IMR-90 (cell line): ENCODE results near the gene DGKB. TPM values are rescaled to one million over a fixed set of nuclear protein-coding genes. Genes with fewer than 3 reads are reported as not detected.

Source experiments
- ATAC-seq: fragments of 200-7000 bp; cut with Tn5 transposase; 2 replicates; pipeline ENCODE4 v1.9.1; 2020; ENCODE audit warnings: low read depth, mild to moderate bottlenecking, moderate library complexity
- BruUV-seq: library from RNA; stranded (reverse); fragments of 400-500 nt; replicated peaks from 2 replicates; lab custom pipeline; 2021; lab: Mats Ljungman, UMichigan
- CTCF ChIA-PET: fragments of 300-600 bp; formaldehyde crosslinking; extraction: SDS; loops from one replicate; lab custom pipeline; 2021; ENCODE audit warnings: antibody characterized with exemption; lab: Yijun Ruan, JAX
- POLR2A ChIA-PET: fragments of 300-600 bp; sonication (Branson Sonifier 250); formaldehyde crosslinking; loops from one replicate; lab custom pipeline; 2022; ENCODE audit warnings: antibody characterized with exemption; ENCODE audit not compliant: unreplicated experiment; lab: Charles Lee
- DNase-seq: peaks from one replicate; pipeline ENCODE4 v3.0.0; 2013
- H2AFZ ChIP-seq: replicated peaks from 2 replicates; pipeline ENCODE3; 2013; ENCODE audit warnings: low read length, mild to moderate bottlenecking; ENCODE audit not compliant: poor library complexity
- H2AK5ac ChIP-seq: 2 replicates; pipeline ENCODE4 v1.6.1; 2013; ENCODE audit warnings: low read depth, low read length, inconsistent platforms
- H2AK9ac ChIP-seq: replicated peaks from 2 replicates; pipeline ENCODE3; 2013; ENCODE audit warnings: mild to moderate bottlenecking, low read depth, low read length, moderate library complexity; ENCODE audit not compliant: poor library complexity
- H2BK120ac ChIP-seq: 2 replicates; pipeline ENCODE4 v1.6.1; 2013; ENCODE audit warnings: low read depth, low read length, inconsistent platforms
- H2BK15ac ChIP-seq: 3 replicates; pipeline ENCODE4 v1.6.1; 2013; ENCODE audit warnings: low read depth, low read length, inconsistent platforms
- H2BK20ac ChIP-seq: 2 replicates; pipeline ENCODE4 v1.6.1; 2013; ENCODE audit warnings: low read depth, mild to moderate bottlenecking, inconsistent platforms, low read length, moderate library complexity
- H2BK5ac ChIP-seq: 2 replicates; pipeline ENCODE4 v1.6.1; 2013; ENCODE audit warnings: mild to moderate bottlenecking, low read depth, low read length, inconsistent platforms; ENCODE audit not compliant: poor library complexity, severe bottlenecking
- H3K14ac ChIP-seq: replicated peaks from 2 replicates; pipeline ENCODE4 v1.6.1; 2013; ENCODE audit warnings: low read depth, low read length, inconsistent platforms
- H3K18ac ChIP-seq: 2 replicates; pipeline ENCODE4 v1.6.1; 2013; ENCODE audit warnings: low read depth, low read length, control low read depth
- H3K23ac ChIP-seq: 2 replicates; pipeline ENCODE4 v1.6.1; 2013; ENCODE audit warnings: low read depth, low read length, inconsistent platforms
- H3K27ac ChIP-seq: 2 replicates; pipeline ENCODE4 v1.5.1; 2013; ENCODE audit warnings: mild to moderate bottlenecking, control low read depth, low read length; ENCODE audit not compliant: insufficient read depth
- H3K27me3 ChIP-seq: 2 replicates; pipeline ENCODE4 v1.6.1; 2013; ENCODE audit warnings: low read length; ENCODE audit not compliant: control insufficient read depth, insufficient read depth
- H3K36me3 ChIP-seq: 2 replicates; pipeline ENCODE4 v1.6.1; 2013; ENCODE audit warnings: low read length, mixed read lengths; ENCODE audit not compliant: control insufficient read depth, insufficient read depth
- H3K4ac ChIP-seq: 2 replicates; pipeline ENCODE4 v1.6.1; 2013; ENCODE audit warnings: low read depth, low read length, inconsistent platforms
- H3K4me1 ChIP-seq: 2 replicates; pipeline ENCODE4 v1.6.1; 2013; ENCODE audit warnings: low read length, mixed read lengths; ENCODE audit not compliant: control insufficient read depth, insufficient read depth
- H3K4me2 ChIP-seq: 2 replicates; pipeline ENCODE4 v1.6.1; 2013; ENCODE audit warnings: low read depth, mild to moderate bottlenecking, control low read depth, low read length, moderate library complexity
- H3K4me3 ChIP-seq: 2 replicates; pipeline ENCODE4 v1.5.1; 2013; ENCODE audit warnings: low read depth, mild to moderate bottlenecking, control low read depth, low read length, moderate library complexity; ENCODE audit not compliant: insufficient read depth
- H3K56ac ChIP-seq: 2 replicates; pipeline ENCODE4 v1.6.1; 2013; ENCODE audit warnings: low read length, inconsistent platforms; ENCODE audit not compliant: insufficient read depth; ENCODE audit errors: extremely low read depth
- H3K79me1 ChIP-seq, 2 experiments: 2 replicates each; pipeline ENCODE4 v1.6.1; 2013; ENCODE audit warnings: low read length in 2 of 2, inconsistent platforms in 1 of 2, low read depth in 1 of 2
- H3K9ac ChIP-seq: 2 replicates; pipeline ENCODE4 v1.6.1; 2013; ENCODE audit warnings: low read depth, low read length, control low read depth
- H3K9me1 ChIP-seq: 2 replicates; pipeline ENCODE4 v1.6.1; 2013; ENCODE audit warnings: low read length, inconsistent platforms; ENCODE audit not compliant: insufficient read depth
- H3K9me3 ChIP-seq: 2 replicates; pipeline ENCODE4 v1.6.1; 2013; ENCODE audit warnings: low read length; ENCODE audit not compliant: control insufficient read depth, insufficient read depth
- H4K20me1 ChIP-seq: 2 replicates; pipeline ENCODE4 v1.6.1; 2013; ENCODE audit warnings: low read length, inconsistent platforms; ENCODE audit not compliant: insufficient read depth
- H4K5ac ChIP-seq: 2 replicates; pipeline ENCODE4 v1.6.1; 2013; ENCODE audit warnings: mild to moderate bottlenecking, low read depth, low read length, control low read depth
- H4K8ac ChIP-seq, 2 experiments: 2 replicates each; pipeline ENCODE4 v1.6.1; 2013; ENCODE audit warnings: low read depth in 2 of 2, low read length in 2 of 2, control low read depth in 1 of 2, inconsistent platforms in 1 of 2
- H4K91ac ChIP-seq: 2 replicates; pipeline ENCODE4 v1.6.1; 2013; ENCODE audit warnings: low read depth, low read length, inconsistent platforms; ENCODE audit not compliant: insufficient read depth
- CEBPB ChIP-seq: IDR thresholded peaks from 2 replicates; pipeline ENCODE4 v1.6.1; 2012; ENCODE audit warnings: low read depth, low read length, improper control_type of control experiment
- CTCF ChIP-seq: conservative IDR thresholded peaks from 2 replicates; pipeline ENCODE4 v1.5.1; 2012; ENCODE audit warnings: mild to moderate bottlenecking, low read depth, low read length, improper control_type of control experiment
- FOS ChIP-seq: fragments of 150-350 bp; IDR thresholded peaks from 2 replicates; pipeline ENCODE4 v1.6.1; 2016; ENCODE audit warnings: low read depth, low read length
- MAFK ChIP-seq: IDR thresholded peaks from 2 replicates; pipeline ENCODE4 v1.6.1; 2012; ENCODE audit warnings: low read depth, low read length, improper control_type of control experiment
- MAZ ChIP-seq: IDR thresholded peaks from 2 replicates; pipeline ENCODE4 v1.6.1; 2012; ENCODE audit warnings: low read depth, mild to moderate bottlenecking, low read length, improper control_type of control experiment, moderate library complexity, borderline replicate concordance
- POLR2A ChIP-seq: IDR thresholded peaks from 2 replicates; pipeline ENCODE4 v1.6.1; 2012; ENCODE audit warnings: mild to moderate bottlenecking, low read depth, low read length
- RCOR1 ChIP-seq: IDR thresholded peaks from 2 replicates; pipeline ENCODE4 v1.6.1; 2012; ENCODE audit warnings: mild to moderate bottlenecking, low read length, improper control_type of control experiment; ENCODE audit not compliant: insufficient replicate concordance
- RFX5 ChIP-seq: IDR thresholded peaks from 2 replicates; pipeline ENCODE4 v1.8.0; 2012; ENCODE audit warnings: low read depth, mild to moderate bottlenecking, low read length, moderate library complexity
- WGBS, 2 experiments: methylation state at CpG; one replicate each; pipeline versions ENCODE4 v1.1.5 to v1.1.7; 2013; ENCODE audit warnings: missing lambda C conversion rate in 2 of 2; ENCODE audit not compliant: insufficient read length in 1 of 2; ENCODE audit errors: extremely low coverage in 2 of 2; 5-methylcytosine and 5-hydroxymethylcytosine counted together
- dilution Hi-C: fragments of 300-500 bp; cut with HindIII; formaldehyde crosslinking; loops from one replicate; pipeline ENCODE4 v1.14.3; 2018; ENCODE audit warnings: low sequenced_read_pairs; ENCODE audit not compliant: unreplicated experiment
- in situ Hi-C: fragments of 300-500 bp; cut with MboI; formaldehyde crosslinking; loops from 3 replicates; pipeline ENCODE4 v1.14.3; 2019; ENCODE audit warnings: low sequenced_read_pairs, inconsistent platforms, mixed read lengths
- intact Hi-C: fragments of 100-400 bp; cut with micrococcal nuclease; formaldehyde crosslinking; loops from 2 replicates; pipeline ENCODE4 v1.10.0; 2022
- polyA plus RNA-seq, 3 experiments: library from polyadenylated mRNA; depleted of rRNA; stranded (reverse); fragments of >200 nt; gene quantifications; 2 replicates each; pipeline ENCODE4 v1.2.3, GENCODE V29; 2012; ENCODE audit warnings: low replicate concordance in 1 of 3
- total RNA-seq: library from RNA; depleted of rRNA; stranded (reverse); fragments of >200 nt; gene quantifications from 2 replicates; pipeline ENCODE4 v1.2.3, GENCODE V29; 2012

The DGKB gene
- total and polyA plus RNA-seq, 2 of the 4 experiments (the other 2 are of a cell fraction), result not detected

GRCh38 chr7:14407246-14408015 is 495.1 kb downstream of the DGKB start:
- Histone ChIP-seq H3K18ac (no peak overlapping the region), H3K56ac (no peak overlapping the region), H3K27ac (no peak overlapping the region), H2AK9ac (no peak overlapping the region), H3K9ac (no peak overlapping the region), H2BK15ac (no peak overlapping the region), H2AK5ac (no peak overlapping the region), H4K5ac (no peak overlapping the region), H3K4me2 (no peak overlapping the region), H3K79me1 (no peaks in the 10 kb centered on the region), H3K4ac (no peak overlapping the region), H4K20me1 (no peaks in the 10 kb centered on the region), H3K9me1 (no peaks in the 10 kb centered on the region), H2AFZ (no peak overlapping the region), H2BK120ac (no peak overlapping the region), H3K9me3 (no peaks in the 10 kb centered on the region), H2BK20ac (no peak overlapping the region), H4K8ac (no peak overlapping the region), H3K27me3 (no peaks in the 10 kb centered on the region), H3K36me3 (no peaks in the 10 kb centered on the region), H3K4me3 (no peak overlapping the region), H4K91ac (no peak overlapping the region), H3K14ac (no peak overlapping the region), H3K4me1 (no peaks in the 10 kb centered on the region), H2BK5ac (no peak overlapping the region), H3K23ac (no peak overlapping the region)
- DNase-seq (no peak), ATAC-seq (no peak)
- ChIA-PET POLR2A (no interaction called here), CTCF (no interaction called here)
- intact Hi-C loops, result no loop called here
- no TSS peak for BruUV-seq
- in situ Hi-C loops, result no loop called here
- dilution Hi-C loops, result no loop called here
- TF ChIP-seq FOS, result no peak
- no peak for TF ChIP-seq RFX5
- no peak for TF ChIP-seq POLR2A
- no peak for TF ChIP-seq CEBPB
- no peak for TF ChIP-seq MAFK
- no peak for TF ChIP-seq CTCF
- TF ChIP-seq RCOR1, result no peak
- TF ChIP-seq MAZ, result no peak
- WGBS, 2 experiments, result no CpG with 5 or more reads among the region's 6 CpGs
